Measurements from ENCODE around the gene P3H1. TPM values are rescaled to one million over a fixed set of nuclear protein-coding genes. Genes with fewer than 3 reads are reported as not detected.

P3H1 gene
- polyA plus RNA-seq, 1 experiment = 156 TPM

DNA sequence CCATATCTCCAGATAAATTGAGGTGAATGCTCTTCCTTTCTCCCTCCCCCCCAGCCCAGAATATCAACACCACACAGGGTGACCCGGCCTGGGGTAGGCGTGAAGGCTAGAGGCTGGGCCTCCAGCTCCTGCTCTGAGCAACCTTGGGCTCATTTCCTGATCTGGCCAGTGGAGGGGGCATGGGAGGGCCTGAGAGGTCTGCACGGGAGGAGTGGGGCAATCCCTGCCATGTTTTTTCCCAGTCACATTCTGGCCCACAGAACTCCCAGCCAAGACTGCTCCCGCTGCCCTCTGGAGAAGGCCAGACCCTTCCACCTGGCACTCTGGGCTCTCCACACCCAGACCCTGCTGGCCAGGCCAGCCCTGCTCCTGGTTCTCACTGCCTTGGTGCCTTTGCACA, 30.7 kb downstream of the P3H1 start:
- no peak overlapping the region for H3K4me3 ChIP-seq (ENCODE audit: low read depth, low read length)
- no peak for DNase-seq (ENCODE audit: low read depth, low spot score)
- TF ChIP-seq, protein P1, sequence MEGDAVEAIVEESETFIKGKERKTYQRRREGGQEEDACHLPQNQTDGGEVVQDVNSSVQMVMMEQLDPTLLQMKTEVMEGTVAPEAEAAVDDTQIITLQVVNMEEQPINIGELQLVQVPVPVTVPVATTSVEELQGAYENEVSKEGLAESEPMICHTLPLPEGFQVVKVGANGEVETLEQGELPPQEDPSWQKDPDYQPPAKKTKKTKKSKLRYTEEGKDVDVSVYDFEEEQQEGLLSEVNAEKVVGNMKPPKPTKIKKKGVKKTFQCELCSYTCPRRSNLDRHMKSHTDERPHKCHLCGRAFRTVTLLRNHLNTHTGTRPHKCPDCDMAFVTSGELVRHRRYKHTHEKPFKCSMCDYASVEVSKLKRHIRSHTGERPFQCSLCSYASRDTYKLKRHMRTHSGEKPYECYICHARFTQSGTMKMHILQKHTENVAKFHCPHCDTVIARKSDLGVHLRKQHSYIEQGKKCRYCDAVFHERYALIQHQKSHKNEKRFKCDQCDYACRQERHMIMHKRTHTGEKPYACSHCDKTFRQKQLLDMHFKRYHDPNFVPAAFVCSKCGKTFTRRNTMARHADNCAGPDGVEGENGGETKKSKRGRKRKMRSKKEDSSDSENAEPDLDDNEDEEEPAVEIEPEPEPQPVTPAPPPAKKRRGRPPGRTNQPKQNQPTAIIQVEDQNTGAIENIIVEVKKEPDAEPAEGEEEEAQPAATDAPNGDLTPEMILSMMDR (IDR thresholded peaks at IDR 0.05; ENCODE audit: low read depth, low read length) = peak; percentile 43
- POLR2A ChIA-PET = no interaction called here
- CTCF ChIA-PET = interaction anchor here (1.1 kb wide), 1 partner anchor 17 kb away, joined by 4 read pairs; no protein-coding TSS in a partner anchor
- H3K27ac ChIP-seq (ENCODE audit: low read depth, low read length) = no peak overlapping the region
- no peaks in the 10 kb centered on the region; the same call in 1 of the 2 replicates for H3K9me3 ChIP-seq (ENCODE audit: control insufficient read depth, insufficient read depth, low read length)
- peaks cover 9% of the 10 kb centered on the region for H3K27me3 ChIP-seq (ENCODE audit: control insufficient read depth, insufficient read depth, low read length)

DNA sequence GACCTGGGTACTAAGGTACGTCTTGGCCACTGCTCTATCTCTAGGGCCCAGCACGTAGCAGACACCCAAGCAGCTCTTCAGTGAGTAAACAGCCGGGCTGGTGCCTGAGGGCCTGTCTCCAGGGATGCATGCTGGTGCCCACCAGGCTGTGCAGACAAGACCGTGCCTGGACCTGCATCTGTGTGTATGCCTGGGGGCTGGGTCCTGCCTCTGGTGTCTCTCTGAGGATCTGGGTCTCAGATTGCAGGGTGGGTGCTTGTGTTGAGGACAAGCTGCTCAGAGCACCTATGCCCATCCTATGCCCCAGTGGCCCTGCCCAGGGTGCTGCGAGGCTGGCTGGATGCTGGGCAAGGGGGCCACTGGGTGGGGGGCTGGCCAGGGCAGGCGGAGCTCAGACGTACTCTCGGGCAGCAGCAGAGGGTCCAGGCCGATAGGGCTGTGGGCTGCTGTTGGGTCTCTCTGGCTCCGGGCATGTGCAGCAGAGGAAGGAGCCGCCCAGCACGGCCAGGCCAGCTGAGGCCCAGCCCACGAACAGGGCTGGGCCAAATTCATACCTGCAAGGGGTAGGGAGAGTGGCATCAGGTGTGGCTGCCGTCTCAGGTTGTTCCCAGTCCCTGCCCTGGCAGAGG, 31.2 kb downstream of the P3H1 start:
- no peak overlapping the region for H3K4me3 ChIP-seq (ENCODE audit: low read depth, low read length)
- no peak for DNase-seq (ENCODE audit: low read depth, low spot score)
- H3K27me3 ChIP-seq (ENCODE audit: control insufficient read depth, insufficient read depth, low read length) = peaks cover 9% of the 10 kb centered on the region
- POLR2A ChIA-PET = no interaction called here
- TF ChIP-seq, protein P1 (IDR thresholded peaks at IDR 0.05; ENCODE audit: low read depth, low read length) = no peak
- no peaks in the 10 kb centered on the region; the same call in 1 of the 2 replicates for H3K9me3 ChIP-seq (ENCODE audit: control insufficient read depth, insufficient read depth, low read length)
- CTCF ChIA-PET = interaction anchor here (1.1 kb wide), 1 partner anchor 17 kb away, joined by 4 read pairs; no protein-coding TSS in a partner anchor
- H3K27ac ChIP-seq (ENCODE audit: low read depth, low read length) = no peak overlapping the region

DNA sequence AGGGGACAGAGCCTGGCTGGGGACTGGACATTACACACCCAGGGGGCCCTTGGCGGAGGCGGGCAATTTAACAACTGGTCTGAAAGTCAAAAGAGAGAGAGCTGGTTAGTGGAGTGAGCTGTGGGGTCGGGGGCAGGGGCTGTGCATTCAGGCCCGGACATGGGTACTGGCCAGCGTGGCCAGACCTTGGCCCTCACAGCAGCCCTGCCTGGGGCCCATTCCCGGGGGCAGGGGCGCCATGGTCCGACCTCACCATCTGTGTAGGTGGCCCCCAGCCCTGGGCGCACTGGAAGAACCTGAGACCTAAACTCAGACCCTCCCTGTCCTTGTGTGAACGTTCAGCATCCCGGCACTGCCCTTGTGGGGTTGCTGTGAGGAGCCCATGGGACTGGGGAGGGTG, 31.8 kb downstream of the P3H1 start:
- H3K9me3 ChIP-seq (ENCODE audit: control insufficient read depth, insufficient read depth, low read length) = no peaks in the 10 kb centered on the region; the same call in 1 of the 2 replicates
- H3K27ac ChIP-seq (ENCODE audit: low read depth, low read length) = no peak overlapping the region
- TF ChIP-seq, protein P1 (IDR thresholded peaks at IDR 0.05; ENCODE audit: low read depth, low read length) = no peak
- DNase-seq (ENCODE audit: low read depth, low spot score) = no peak
- ChIA-PET CTCF (interaction anchor here (1.1 kb wide), 1 partner anchor 18 kb away, joined by 4 read pairs; no protein-coding TSS in a partner anchor), POLR2A (no interaction called here)
- H3K27me3 ChIP-seq (ENCODE audit: control insufficient read depth, insufficient read depth, low read length) = peaks cover 7% of the 10 kb centered on the region
- no peak overlapping the region for H3K4me3 ChIP-seq (ENCODE audit: low read depth, low read length)

DNA sequence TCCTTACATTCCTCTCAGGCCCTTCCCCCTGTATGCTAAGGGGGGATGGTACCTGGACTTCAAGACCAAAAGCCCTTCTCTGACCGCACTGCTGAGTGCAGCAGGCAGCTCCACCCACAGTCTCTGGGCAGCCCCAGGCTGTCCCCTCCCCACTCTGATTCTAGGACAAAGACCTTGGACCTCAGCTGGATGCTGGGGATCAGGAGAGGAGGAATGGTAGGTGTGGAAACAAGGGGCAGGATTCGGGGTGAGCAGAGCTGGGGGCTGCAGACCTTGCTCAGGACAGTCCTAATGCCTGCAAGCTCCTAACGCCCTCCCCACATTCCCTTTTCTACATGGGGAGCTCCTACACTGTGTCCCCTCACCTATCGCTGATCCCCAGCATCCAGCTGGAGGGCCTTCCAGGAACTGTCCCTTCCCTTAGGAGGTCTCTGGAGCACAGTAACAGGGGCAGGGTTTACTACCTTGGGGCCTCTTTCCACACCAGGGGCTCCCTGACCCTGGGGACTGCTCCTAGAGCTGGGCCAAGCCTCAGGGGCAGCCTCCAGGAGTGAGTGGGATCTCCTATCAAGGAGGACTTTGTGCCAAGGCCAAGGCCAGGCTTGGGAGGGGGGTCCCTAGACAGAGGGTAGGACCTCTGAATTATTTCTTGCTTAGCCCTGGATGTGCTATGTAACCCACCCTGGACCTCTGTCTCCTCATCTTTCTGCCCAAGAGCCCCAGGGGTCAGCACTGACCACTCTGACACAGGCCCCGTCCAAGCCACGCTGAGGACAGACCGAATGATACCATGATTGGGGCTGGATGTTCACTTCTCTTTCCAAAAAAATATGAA, 32.4 kb downstream of the P3H1 start:
- no peak for DNase-seq (ENCODE audit: low read depth, low spot score)
- POLR2A ChIA-PET = no interaction called here
- Histone ChIP-seq H3K4me3 (ENCODE audit: low read depth, low read length) (no peak overlapping the region), H3K27me3 (ENCODE audit: control insufficient read depth, insufficient read depth, low read length) (peaks cover 3% of the 10 kb centered on the region), H3K9me3 (ENCODE audit: control insufficient read depth, insufficient read depth, low read length) (no peaks in the 10 kb centered on the region; the same call in 1 of the 2 replicates), H3K27ac (ENCODE audit: low read depth, low read length) (no peak overlapping the region)
- TF ChIP-seq, protein P1 (IDR thresholded peaks at IDR 0.05; ENCODE audit: low read depth, low read length) = no peak
- CTCF ChIA-PET = no interaction called here
